ENCODE data around the gene OR51F2. TPM values are rescaled to one million over a fixed set of nuclear protein-coding genes. Genes with fewer than 3 reads are reported as not detected.

The OR51F2 gene
- total and polyA plus RNA-seq, 9 of the 15 experiments (the other 6 are each of a cell fraction or from before 2014, with no cell fraction given), result not detected

DNA sequence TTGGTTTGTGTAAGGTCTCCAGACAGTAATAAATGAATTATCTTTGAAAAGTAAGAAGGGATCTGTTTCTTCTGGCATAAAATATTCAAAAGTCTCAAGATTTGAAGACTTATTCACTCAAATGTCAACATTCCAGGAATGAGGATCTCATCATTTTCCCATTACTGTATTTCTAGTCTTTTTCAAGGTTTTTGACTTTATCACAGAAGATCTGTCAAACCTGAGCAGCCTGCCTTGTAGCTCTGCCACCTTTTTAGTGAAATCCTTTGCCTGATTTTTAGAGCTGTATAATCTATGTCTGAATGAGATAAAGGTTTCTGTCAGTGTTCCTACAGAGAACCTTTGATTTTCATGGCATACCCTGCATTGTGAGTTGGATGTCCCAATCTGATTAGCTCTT lies 4.0 kb downstream of the OR51F2 start:
- H3K36me3 ChIP-seq (ENCODE audit: control insufficient read depth, insufficient read depth, low read length), result no peaks in the 10 kb centered on the region
- FAIRE-seq (no peak), ATAC-seq (no peak), DNase-seq (ENCODE audit: extremely low read depth in 1 of 4, low spot score in 3 of 4) (no peak)
- no peak overlapping the region for H3K27ac ChIP-seq (ENCODE audit: extremely low read depth, low read depth, low read length)
- H3K4me2 ChIP-seq (ENCODE audit: insufficient read depth, low read length), result no peak overlapping the region
- peaks cover 2 to 6% of the 10 kb centered on the region in 2 experiments; a peak in 3 of 5 replicates for H3K27me3 ChIP-seq (ENCODE audit: control insufficient read depth in 2 of 2, insufficient read depth in 2 of 2, low read length in 2 of 2)
- POLR2A ChIA-PET, result no interaction called here
- no peaks in the 10 kb centered on the region for H3K9me3 ChIP-seq (replicated peaks; ENCODE audit: control insufficient read depth, insufficient read depth, low read depth, low read length)
- no TSS peak for BruUV-seq (replicated peaks)
- H3K9me1 ChIP-seq (ENCODE audit: control insufficient read depth, insufficient read depth, low read length), result no peaks in the 10 kb centered on the region
- TF ChIP-seq PTTG1 (tag; IDR thresholded peaks at IDR 0.05; ENCODE audit: low read depth), result no peak
- no peak overlapping the region for H3K9ac ChIP-seq (ENCODE audit: insufficient read depth in 1 of 2, low read depth in 2 of 2, low read length in 2 of 2)
- H3K79me2 ChIP-seq (ENCODE audit: control insufficient read depth, insufficient read depth, low read length), result no peaks in the 10 kb centered on the region
- H3K4me3 ChIP-seq, result no peak overlapping the region
- H3K4me1 ChIP-seq (replicated peaks in 1 of 2; ENCODE audit: control insufficient read depth in 2 of 2, insufficient read depth in 2 of 2, low read length in 2 of 2), result no peaks in the 10 kb centered on the region
- in situ Hi-C loops (cut with MboI), result no loop called here
- H4K20me1 ChIP-seq (replicated peaks; ENCODE audit: control insufficient read depth, insufficient read depth, low read length), result no peaks in the 10 kb centered on the region
- intact Hi-C loops (cut with micrococcal nuclease), result no loop called here
- no peak overlapping the region for H2AFZ ChIP-seq (ENCODE audit: low read depth, low read length)
- CTCF ChIA-PET (ENCODE audit: low intra/inter-chr PET ratio), result no interaction called here

DNA sequence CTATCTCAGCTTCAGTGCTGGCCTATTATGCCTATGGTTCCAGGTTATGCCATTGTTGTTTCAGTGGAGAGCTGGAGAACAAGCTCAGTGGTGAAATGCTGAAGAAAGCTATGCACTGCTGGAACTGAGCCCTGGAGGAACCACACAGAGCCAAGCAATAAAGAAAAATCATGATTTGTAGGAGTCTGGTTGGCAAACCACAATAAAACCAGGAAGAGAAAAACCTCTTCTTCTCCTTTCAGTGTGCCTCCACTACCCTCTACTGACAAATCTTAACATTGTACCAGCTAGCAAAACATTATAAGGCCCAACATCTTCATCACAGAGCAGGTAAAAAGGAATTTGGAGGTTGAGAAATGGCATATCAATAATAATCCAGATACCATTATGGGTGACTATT lies 5.3 kb downstream of the OR51F2 start:
- Histone ChIP-seq H2AFZ (ENCODE audit: low read depth, low read length) (no peak overlapping the region), H3K36me3 (ENCODE audit: control insufficient read depth, insufficient read depth, low read length) (no peaks in the 10 kb centered on the region), H3K4me2 (ENCODE audit: insufficient read depth, low read length) (no peak overlapping the region), H3K9me3 (replicated peaks; ENCODE audit: control insufficient read depth, insufficient read depth, low read depth, low read length) (no peaks in the 10 kb centered on the region), H3K4me1 (replicated peaks in 1 of 2; ENCODE audit: control insufficient read depth in 2 of 2, insufficient read depth in 2 of 2, low read length in 2 of 2) (no peaks in the 10 kb centered on the region), H3K4me3 (no peak overlapping the region), H4K20me1 (replicated peaks; ENCODE audit: control insufficient read depth, insufficient read depth, low read length) (no peaks in the 10 kb centered on the region), H3K9me1 (ENCODE audit: control insufficient read depth, insufficient read depth, low read length) (no peaks in the 10 kb centered on the region), H3K27ac (ENCODE audit: extremely low read depth, low read depth, low read length) (no peak overlapping the region), H3K79me2 (ENCODE audit: control insufficient read depth, insufficient read depth, low read length) (no peaks in the 10 kb centered on the region), H3K27me3 (ENCODE audit: control insufficient read depth in 2 of 2, insufficient read depth in 2 of 2, low read length in 2 of 2) (peaks cover 2 to 6% of the 10 kb centered on the region in 2 experiments; a peak in 3 of 5 replicates), H3K9ac (ENCODE audit: insufficient read depth in 1 of 2, low read depth in 2 of 2, low read length in 2 of 2) (no peak overlapping the region)
- DNase-seq (ENCODE audit: extremely low read depth in 1 of 4, low spot score in 3 of 4) (peak in 1 of 4 experiments; percentile 4), FAIRE-seq (no peak), ATAC-seq (no peak)
- intact Hi-C loops (cut with micrococcal nuclease), result loop anchor here (2.0 kb wide), 1 partner anchor 190 kb away; the partner anchor contains the start of gene OR51D1
- CTCF ChIA-PET (ENCODE audit: low intra/inter-chr PET ratio), result interaction anchor here (0.9 kb wide), 1 partner anchor 189 kb away, joined by 5 read pairs; the partner anchor contains the start of gene OR51D1
- in situ Hi-C loops (cut with MboI), result no loop called here
- no TSS peak for BruUV-seq (replicated peaks)
- TF ChIP-seq ZFP36 (IDR thresholded peaks at IDR 0.05; ENCODE audit: low read depth, low read length, partially characterized antibody) (no peak), RAD21 (CRISPR knock-in tag; conservative IDR thresholded peaks at IDR 0.05 in 1 of 2, IDR thresholded peaks at IDR 0.05 in 1 of 2) (peak; percentile 24 to 50), CTCF (IDR thresholded peaks at IDR 0.05 in 2 of 3, conservative IDR thresholded peaks at IDR 0.05 in 1 of 3; ENCODE audit: insufficient read depth in 2 of 3, low read depth in 1 of 3, low read length in 3 of 3) (peak; percentile 3 to 46 (median 24); a peak in 3 of 6 replicates)
- POLR2A ChIA-PET, result no interaction called here

Measured in K562 (cell line).